H1 (cell line): ENCODE measurements around the gene MTFMT.

Experiments
- NRF1 ChIP-seq: IDR thresholded peaks from 2 replicates; pipeline ENCODE4 v1.6.1; 2011; ENCODE audit warnings: mild to moderate bottlenecking, low read depth, low read length, improper control_type of control experiment
- PHF8 ChIP-seq: fragments of 200-600 bp; sonication (generic); conservative IDR thresholded peaks from 2 replicates; pipeline ENCODE4 v1.7.1; 2012; ENCODE audit warnings: low read depth, mild to moderate bottlenecking, inconsistent platforms, low read length, moderate library complexity
- POLR2A ChIP-seq, 2 experiments: IDR thresholded peaks; 1 replicate in 1 of 2; 2 replicates in 1 of 2; pipeline ENCODE4 v1.6.1; 2011; ENCODE audit warnings: low read depth in 2 of 2, low read length in 2 of 2, mild to moderate bottlenecking in 2 of 2; ENCODE audit errors: control extremely low read depth in 1 of 2
- POU5F1 ChIP-seq: IDR thresholded peaks from 2 replicates; pipeline ENCODE4 v1.6.1; 2011; ENCODE audit warnings: low read depth, mild to moderate bottlenecking, low read length, moderate library complexity
- RFX5 ChIP-seq: IDR thresholded peaks from 2 replicates; pipeline ENCODE4 v1.6.1; 2011; ENCODE audit warnings: low read depth, low read length, improper control_type of control experiment, borderline replicate concordance
- SP2 ChIP-seq: IDR thresholded peaks from 2 replicates; pipeline ENCODE4 v1.6.1; 2012; ENCODE audit warnings: mild to moderate bottlenecking, low read length, inconsistent platforms
- TF ChIP-seq, protein P1 (sequence below), 3 experiments: IDR thresholded peaks; 1 replicate in 2 of 3; 2 replicates in 1 of 3; pipeline versions ENCODE4 v1.5.1 to v1.6.1; 2011; ENCODE audit warnings: low read length in 3 of 3, mild to moderate bottlenecking in 3 of 3, inconsistent platforms in 2 of 3, low read depth in 1 of 3, moderate library complexity in 1 of 3; ENCODE audit not compliant: insufficient read depth in 1 of 3; ENCODE audit errors: control extremely low read depth in 1 of 3
- TF ChIP-seq, protein P2 (sequence below): IDR thresholded peaks from 2 replicates; pipeline ENCODE4 v1.6.1; 2012; ENCODE audit warnings: inconsistent platforms

DNA sequence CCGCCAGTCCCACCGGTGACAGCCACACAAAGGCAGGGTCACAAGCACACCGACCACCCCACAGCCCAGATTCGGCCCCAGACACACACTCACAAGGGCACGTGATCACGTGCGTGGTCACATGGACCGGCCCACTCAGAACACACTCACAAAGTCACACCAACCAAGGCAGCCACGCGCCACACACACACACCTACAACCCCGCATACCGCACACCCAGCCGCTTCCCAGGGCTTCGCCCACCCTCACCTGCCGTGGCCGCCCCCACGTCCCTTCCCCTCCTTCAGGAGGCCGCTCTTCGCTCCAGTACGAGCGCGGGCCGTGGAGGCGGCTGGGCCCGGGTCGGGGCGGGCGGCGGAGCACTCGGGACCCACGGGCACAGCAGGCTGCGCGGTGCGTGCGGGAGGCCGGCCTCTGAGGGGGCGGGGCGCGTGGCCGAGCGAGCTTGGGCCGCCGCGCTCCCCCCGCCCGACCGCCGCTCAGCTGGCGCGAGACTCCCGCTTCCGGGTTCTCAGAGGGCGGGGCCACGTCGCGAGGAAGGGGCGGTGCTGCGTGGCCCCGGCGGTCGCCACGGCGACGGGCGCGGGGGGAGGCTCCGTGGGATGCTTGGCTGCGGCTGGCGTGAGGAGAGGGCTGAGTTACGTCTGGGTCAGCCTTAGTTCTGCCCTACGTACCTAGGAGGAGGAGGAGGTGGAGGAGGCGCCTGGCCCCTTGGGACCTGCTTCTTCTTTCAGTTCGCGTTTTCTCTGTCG is 39.8 kb downstream of the MTFMT start, which contains the start of gene SPG21:
- TF ChIP-seq, protein P1, sequence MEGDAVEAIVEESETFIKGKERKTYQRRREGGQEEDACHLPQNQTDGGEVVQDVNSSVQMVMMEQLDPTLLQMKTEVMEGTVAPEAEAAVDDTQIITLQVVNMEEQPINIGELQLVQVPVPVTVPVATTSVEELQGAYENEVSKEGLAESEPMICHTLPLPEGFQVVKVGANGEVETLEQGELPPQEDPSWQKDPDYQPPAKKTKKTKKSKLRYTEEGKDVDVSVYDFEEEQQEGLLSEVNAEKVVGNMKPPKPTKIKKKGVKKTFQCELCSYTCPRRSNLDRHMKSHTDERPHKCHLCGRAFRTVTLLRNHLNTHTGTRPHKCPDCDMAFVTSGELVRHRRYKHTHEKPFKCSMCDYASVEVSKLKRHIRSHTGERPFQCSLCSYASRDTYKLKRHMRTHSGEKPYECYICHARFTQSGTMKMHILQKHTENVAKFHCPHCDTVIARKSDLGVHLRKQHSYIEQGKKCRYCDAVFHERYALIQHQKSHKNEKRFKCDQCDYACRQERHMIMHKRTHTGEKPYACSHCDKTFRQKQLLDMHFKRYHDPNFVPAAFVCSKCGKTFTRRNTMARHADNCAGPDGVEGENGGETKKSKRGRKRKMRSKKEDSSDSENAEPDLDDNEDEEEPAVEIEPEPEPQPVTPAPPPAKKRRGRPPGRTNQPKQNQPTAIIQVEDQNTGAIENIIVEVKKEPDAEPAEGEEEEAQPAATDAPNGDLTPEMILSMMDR (IDR thresholded peaks at IDR 0.05; ENCODE audit: control extremely low read depth in 1 of 3, insufficient read depth in 1 of 3, low read depth in 1 of 3, low read length in 3 of 3): no peak
- 0 out of 3 replicates have a peak, but pooled peaks of 1 of the 2 experiments have one; percentile 48 for TF ChIP-seq POLR2A (IDR thresholded peaks at IDR 0.05; ENCODE audit: control extremely low read depth in 1 of 2, low read depth in 2 of 2, low read length in 2 of 2)
- TF ChIP-seq, protein P2, sequence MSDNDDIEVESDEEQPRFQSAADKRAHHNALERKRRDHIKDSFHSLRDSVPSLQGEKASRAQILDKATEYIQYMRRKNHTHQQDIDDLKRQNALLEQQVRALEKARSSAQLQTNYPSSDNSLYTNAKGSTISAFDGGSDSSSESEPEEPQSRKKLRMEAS: peak; percentile 53; the same call in 1 of the 2 replicates
- TF ChIP-seq RFX5: no peak
- TF ChIP-seq POU5F1: no peak
- no peak for TF ChIP-seq SP2
- TF ChIP-seq NRF1: no peak
- peak; percentile 62 for TF ChIP-seq PHF8
